Effector memory CD4-positive, alpha-beta T cell (primary cell): Measurements from ENCODE around the gene RAB17.

Experiments used
- DNase-seq, 3 donors: peaks; one replicate each; pipeline ENCODE4 v3.0.0-alpha.2; 2020
- H3K27ac ChIP-seq: 2 replicates; pipeline ENCODE4 v1.7.0; 2013; ENCODE audit warnings: mild to moderate bottlenecking, low read length, moderate library complexity; ENCODE audit not compliant: insufficient read depth, poor library complexity, severe bottlenecking
- H3K27me3 ChIP-seq: replicated peaks from 2 replicates; pipeline ENCODE4 v1.7.0; 2013; ENCODE audit warnings: mild to moderate bottlenecking, low read length; ENCODE audit not compliant: insufficient read depth, control insufficient read depth, poor library complexity, severe bottlenecking
- H3K36me3 ChIP-seq: 2 replicates; pipeline ENCODE4 v1.7.0; 2013; ENCODE audit warnings: mild to moderate bottlenecking, low read length, moderate library complexity; ENCODE audit not compliant: control insufficient read depth, insufficient read depth
- H3K4me1 ChIP-seq: 2 replicates; pipeline ENCODE4 v1.7.0; 2013; ENCODE audit warnings: low read length, mild to moderate bottlenecking; ENCODE audit not compliant: control insufficient read depth, insufficient read depth, poor library complexity, severe bottlenecking
- H3K4me3 ChIP-seq: 2 replicates; pipeline ENCODE4 v1.7.0; 2013; ENCODE audit warnings: low read length, low read depth, mild to moderate bottlenecking; ENCODE audit not compliant: insufficient read depth, poor library complexity, severe bottlenecking
- H3K9me3 ChIP-seq: 2 replicates; pipeline ENCODE4 v1.7.0; 2013; ENCODE audit warnings: mild to moderate bottlenecking, low read length, moderate library complexity; ENCODE audit not compliant: control insufficient read depth
- total RNA-seq, 3 donors: gene quantifications; one replicate each; lab custom pipeline; 2026; lab: John Stamatoyannopoulos, UW

RAB17 gene
- total RNA-seq, result 0 to 0.17 (median 0) reads per million in 3 donors

GRCh38 chr2:237590272-237591140 is at the start of gene RAB17:
RAB17 (minus strand) TSS chr2:237590734; CDS start chr2:237586154, 4,580 bp downstream.
- no peaks in the 10 kb centered on the region for H3K36me3 ChIP-seq
- H3K4me1 ChIP-seq, result peaks cover 8% of the 10 kb centered on the region
- H3K27ac ChIP-seq, result no peak within 1 kb of the TSS
- no peaks in the 10 kb centered on the region for H3K9me3 ChIP-seq
- DNase-seq, result no peak
- no peaks in the 10 kb centered on the region for H3K27me3 ChIP-seq
- no peak within 1 kb of the TSS for H3K4me3 ChIP-seq

DNA sequence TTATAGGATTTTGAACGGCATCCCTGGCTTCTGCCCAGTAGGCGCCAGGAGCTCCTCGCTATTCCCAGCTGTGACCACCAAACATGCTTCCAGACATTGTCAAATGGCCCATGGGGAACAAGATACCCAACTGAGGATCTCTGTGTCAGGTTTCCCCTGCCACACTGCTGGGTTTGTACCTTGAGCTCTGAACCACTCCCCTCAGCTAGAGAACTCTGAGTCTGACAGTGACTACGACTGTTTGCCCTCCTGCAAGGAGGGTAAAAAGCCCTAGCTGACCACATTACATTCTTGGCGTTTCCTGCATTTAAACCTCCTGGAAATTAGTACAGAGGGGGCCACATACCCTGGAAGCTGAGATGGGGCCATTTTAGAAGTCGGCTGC is 49.3 kb upstream of the RAB17 start:
- no peak overlapping the region for H3K27ac ChIP-seq
- H3K4me3 ChIP-seq, result no peak overlapping the region
- no peaks in the 10 kb centered on the region for H3K27me3 ChIP-seq
- no peaks in the 10 kb centered on the region for H3K36me3 ChIP-seq
- no peak for DNase-seq
- H3K9me3 ChIP-seq, result no peaks in the 10 kb centered on the region
- H3K4me1 ChIP-seq, result no peaks in the 10 kb centered on the region

GRCh38 chr2:237639052-237639835 is 48.7 kb upstream of the RAB17 start:
- Histone ChIP-seq H3K27ac (no peak overlapping the region), H3K36me3 (no peaks in the 10 kb centered on the region), H3K9me3 (no peaks in the 10 kb centered on the region), H3K27me3 (no peaks in the 10 kb centered on the region), H3K4me1 (no peaks in the 10 kb centered on the region), H3K4me3 (no peak overlapping the region)
- DNase-seq, result no peak

- no peak for DNase-seq
- Histone ChIP-seq H3K27ac (no peak overlapping the region), H3K4me3 (no peak overlapping the region), H3K36me3 (no peaks in the 10 kb centered on the region), H3K4me1 (no peaks in the 10 kb centered on the region), H3K27me3 (no peaks in the 10 kb centered on the region), H3K9me3 (no peaks in the 10 kb centered on the region)
Observed at GRCh38 chr2:237638176-237638575, 47.6 kb upstream of the RAB17 start.

- no peaks in the 10 kb centered on the region for H3K36me3 ChIP-seq
Observed at GRCh38 chr2:237637429-237638135, 47.0 kb upstream of the RAB17 start.

GRCh38 chr2:237636578-237636977 is 46.0 kb upstream of the RAB17 start:
- no peaks in the 10 kb centered on the region for H3K9me3 ChIP-seq
- H3K27ac ChIP-seq, result no peak overlapping the region
- H3K4me3 ChIP-seq, result no peak overlapping the region
- DNase-seq, result no peak
- H3K36me3 ChIP-seq, result no peaks in the 10 kb centered on the region
- H3K27me3 ChIP-seq, result no peaks in the 10 kb centered on the region
- H3K4me1 ChIP-seq, result no peaks in the 10 kb centered on the region

More at GRCh38 chr2:237637429-237638135, 47.0 kb upstream of the RAB17 start:
- Histone ChIP-seq H3K4me1 (no peaks in the 10 kb centered on the region), H3K27ac (no peak overlapping the region), H3K27me3 (no peaks in the 10 kb centered on the region), H3K4me3 (no peak overlapping the region), H3K9me3 (no peaks in the 10 kb centered on the region)
- no peak for DNase-seq

GRCh38 chr2:237633061-237633561 is 42.6 kb upstream of the RAB17 start:
- no peaks in the 10 kb centered on the region for H3K36me3 ChIP-seq
- H3K4me3 ChIP-seq, result no peak overlapping the region
- no peaks in the 10 kb centered on the region for H3K27me3 ChIP-seq
- no peak overlapping the region for H3K27ac ChIP-seq
- no peaks in the 10 kb centered on the region for H3K9me3 ChIP-seq
- peaks cover 4% of the 10 kb centered on the region for H3K4me1 ChIP-seq
- DNase-seq, result no peak

DNA sequence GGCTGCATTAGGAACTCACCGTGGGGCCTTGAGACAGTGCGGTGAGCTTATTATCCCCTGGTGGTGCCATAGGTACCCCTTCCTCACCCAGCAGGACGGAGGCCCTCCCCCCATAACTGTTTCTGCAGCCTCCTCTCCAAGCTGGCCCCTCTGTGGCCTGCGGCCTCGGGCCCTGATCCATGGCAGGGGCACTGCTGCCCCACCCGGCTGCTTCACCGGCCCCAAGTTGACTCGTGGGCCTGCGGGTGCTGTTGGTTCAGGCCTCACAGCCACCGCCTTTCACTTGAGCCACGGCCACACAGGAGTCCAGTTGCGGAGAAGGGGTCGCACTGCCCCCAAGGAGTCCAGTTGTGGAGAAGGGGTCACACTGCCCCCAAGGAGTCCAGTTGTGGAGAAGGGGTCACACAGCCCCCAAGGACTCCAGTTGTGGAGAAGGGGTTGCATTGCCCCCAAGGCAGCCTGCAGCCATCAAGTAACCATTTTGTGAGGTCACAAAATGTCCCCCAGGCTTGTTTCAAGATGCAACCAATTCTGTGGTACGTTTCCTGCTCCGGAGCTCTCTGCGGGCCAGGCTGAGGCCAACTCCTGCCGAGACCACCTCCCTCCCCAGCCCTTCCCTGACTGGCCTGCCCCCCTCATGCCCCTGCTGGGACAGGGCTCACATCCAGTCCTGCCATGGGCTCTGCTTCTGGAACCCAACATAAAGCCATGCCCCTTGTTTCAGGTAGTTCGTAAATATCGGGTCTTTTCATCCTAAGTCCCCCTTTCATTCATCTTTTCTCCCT is 41.5 kb upstream of the RAB17 start:
- Histone ChIP-seq H3K4me3 (no peak overlapping the region), H3K27me3 (no peaks in the 10 kb centered on the region), H3K27ac (no peak overlapping the region), H3K36me3 (no peaks in the 10 kb centered on the region), H3K4me1 (peaks cover 5% of the 10 kb centered on the region), H3K9me3 (no peaks in the 10 kb centered on the region)
- DNase-seq, result no peak
